GM12878 (cell line): ENCODE measurements around the gene MED25. TPM values are rescaled to one million over a fixed set of nuclear protein-coding genes. Genes with fewer than 3 reads are reported as not detected.

Source experiments
- ATAC-seq: fragments of 200-7000 bp; cut with Tn5 transposase; 3 replicates; pipeline ENCODE4 v1.9.1; 2020; ENCODE audit warnings: mild to moderate bottlenecking, moderate library complexity
- BruUV-seq: library from RNA; stranded (reverse); fragments of 400-500 nt; replicated peaks from 2 replicates; lab custom pipeline; 2021; lab: Mats Ljungman, UMichigan
- CTCF ChIA-PET: fragments of 300-600 bp; sonication (Branson Sonifier 250); formaldehyde crosslinking; extraction: SDS; loops from one replicate; lab custom pipeline; 2021; ENCODE audit warnings: inconsistent platforms; lab: Yijun Ruan, JAX
- POLR2A ChIA-PET: fragments of 350-600 bp; formaldehyde crosslinking; extraction: SDS; loops from one replicate; lab custom pipeline; 2021; ENCODE audit warnings: inconsistent platforms; lab: Charles Lee
- RAD21 ChIA-PET: fragments of 300-600 bp; sonication (Branson Sonifier 250); formaldehyde crosslinking; loops from one replicate; lab custom pipeline; 2023; ENCODE audit warnings: antibody characterized with exemption; ENCODE audit not compliant: unreplicated experiment; lab: Charles Lee
- SMC1A ChIA-PET: fragments of 300-600 bp; sonication (Branson Sonifier 250); formaldehyde crosslinking; loops from one replicate; lab custom pipeline; 2023; ENCODE audit not compliant: unreplicated experiment, uncharacterized antibody; lab: Charles Lee
- DNase-seq: peaks from one replicate; pipeline ENCODE4 v3.0.0-alpha.2; 2011; ENCODE audit warnings: low read depth, low spot score
- FAIRE-seq: peaks from 3 replicates; lab custom pipeline; 2011; peaks lifted over from hg19 to GRCh38; lab: Jason Lieb, UNC
- H2AFZ ChIP-seq: 2 replicates; pipeline ENCODE4 v1.6.0; 2011; ENCODE audit warnings: low read depth, low read length, control low read depth; ENCODE audit not compliant: control insufficient read depth
- H3K27ac ChIP-seq: 2 replicates; pipeline ENCODE4 v1.5.1; 2011; ENCODE audit warnings: control low read depth; ENCODE audit not compliant: control insufficient read depth, insufficient read depth
- H3K27me3 ChIP-seq, 2 experiments: replicated peaks in 1 of 2; 2 replicates each; pipeline versions ENCODE4 v1.6.0 to v1.6.1; 2011; ENCODE audit warnings: low read length in 1 of 2; ENCODE audit not compliant: control insufficient read depth in 2 of 2, insufficient read depth in 2 of 2
- H3K36me3 ChIP-seq, 2 experiments: 2 replicates each; pipeline ENCODE4 v1.5.1; 2011; ENCODE audit warnings: low read length in 1 of 2; ENCODE audit not compliant: control insufficient read depth in 2 of 2, insufficient read depth in 2 of 2
- H3K4me1 ChIP-seq: 2 replicates; pipeline ENCODE4 v1.6.1; 2011; ENCODE audit warnings: mild to moderate bottlenecking, low read length, moderate library complexity, mixed read lengths; ENCODE audit not compliant: control insufficient read depth, insufficient read depth
- H3K4me2 ChIP-seq: 2 replicates; pipeline ENCODE4 v1.6.0; 2011; ENCODE audit warnings: control low read depth; ENCODE audit not compliant: control insufficient read depth, insufficient read depth
- H3K4me3 ChIP-seq: fragments of 200-600 bp; sonication (generic); 2 replicates; pipeline ENCODE4 v1.5.1; 2016
- H3K79me2 ChIP-seq: 2 replicates; pipeline ENCODE4 v1.6.0; 2011; ENCODE audit warnings: low read length; ENCODE audit not compliant: control insufficient read depth, insufficient read depth
- H3K9ac ChIP-seq: 2 replicates; pipeline ENCODE4 v1.8.0; 2011; ENCODE audit warnings: low read length, control low read depth, mixed read lengths; ENCODE audit not compliant: control insufficient read depth, insufficient read depth
- H3K9me3 ChIP-seq: replicated peaks from 3 replicates; pipeline ENCODE4 v1.5.1; 2011; ENCODE audit warnings: mild to moderate bottlenecking, low read length; ENCODE audit not compliant: control insufficient read depth, insufficient read depth
- H4K20me1 ChIP-seq: 2 replicates; pipeline ENCODE4 v1.6.0; 2011; ENCODE audit not compliant: control insufficient read depth, insufficient read depth
- CBX3 ChIP-seq: fragments of 200-600 bp; sonication (generic); IDR thresholded peaks from 2 replicates; pipeline ENCODE4 v1.6.1; 2016; ENCODE audit warnings: low read depth, borderline replicate concordance
- EGR1 ChIP-seq, 2 experiments: IDR thresholded peaks; 1 replicate in 1 of 2; 2 replicates in 1 of 2; pipeline ENCODE4 v1.6.1; 2011 to 2012; ENCODE audit warnings: low read depth in 2 of 2, low read length in 2 of 2, borderline replicate concordance in 1 of 2, mild to moderate bottlenecking in 1 of 2, moderate library complexity in 1 of 2
- EZH2 ChIP-seq: IDR thresholded peaks from 2 replicates; pipeline ENCODE4 v1.6.1; 2012; ENCODE audit warnings: low read depth, mild to moderate bottlenecking, control low read depth, inconsistent platforms, low read length, borderline replicate concordance; ENCODE audit not compliant: control insufficient read depth
- HDAC2 ChIP-seq: fragments of 200-600 bp; sonication (generic); IDR thresholded peaks from 2 replicates; pipeline ENCODE4 v1.6.1; 2017
- IKZF2 ChIP-seq, 2 experiments: fragments of 450-650 bp; IDR thresholded peaks; 2 replicates each; pipeline ENCODE4 v1.6.1; 2017; ENCODE audit warnings: mild to moderate bottlenecking in 2 of 2, moderate library complexity in 2 of 2
- MTA2 ChIP-seq: fragments of 450-650 bp; IDR thresholded peaks from 2 replicates; pipeline ENCODE4 v1.6.1; 2016; ENCODE audit warnings: low read depth, mild to moderate bottlenecking, moderate library complexity
- NFXL1 ChIP-seq: fragments of 450-650 bp; IDR thresholded peaks from 2 replicates; pipeline ENCODE4 v1.6.1; 2017; ENCODE audit warnings: antibody characterized with exemption, mild to moderate bottlenecking, borderline replicate concordance
- NFYA ChIP-seq: IDR thresholded peaks from 2 replicates; pipeline ENCODE4 v1.6.1; 2011; ENCODE audit warnings: low read depth, mild to moderate bottlenecking, low read length, improper control_type of control experiment, borderline replicate concordance
- NR2C1 ChIP-seq: fragments of 450-650 bp; IDR thresholded peaks from 2 replicates; pipeline ENCODE4 v1.6.1; 2017; ENCODE audit warnings: antibody characterized with exemption, mild to moderate bottlenecking, moderate library complexity
- POLR2A ChIP-seq: IDR thresholded peaks from 2 replicates; pipeline ENCODE4 v1.6.1; 2011; ENCODE audit warnings: low read depth, mild to moderate bottlenecking, low read length
- RAD51 ChIP-seq: fragments of 450-650 bp; IDR thresholded peaks from 2 replicates; pipeline ENCODE4 v1.6.1; 2016; ENCODE audit warnings: moderate library complexity, mild to moderate bottlenecking, inconsistent platforms
- RBBP5 ChIP-seq: fragments of 200-600 bp; sonication (generic); conservative IDR thresholded peaks from 2 replicates; pipeline ENCODE4 v1.6.1; 2016
- RELA ChIP-seq: fragments of 450-650 bp; IDR thresholded peaks from 2 replicates; pipeline ENCODE4 v1.8.0; 2014; ENCODE audit warnings: borderline replicate concordance; ENCODE audit not compliant: partially characterized antibody
- ZNF207 ChIP-seq: fragments of 450-650 bp; IDR thresholded peaks from 2 replicates; pipeline ENCODE4 v1.6.1; 2014; ENCODE audit warnings: antibody characterized with exemption, mild to moderate bottlenecking, borderline replicate concordance
- WGBS: methylation state at CpG from one replicate; pipeline ENCODE4 v1.1.6; 2016; ENCODE audit warnings: low lambda C conversion rate; ENCODE audit not compliant: insufficient replicate concordance, insufficient coverage; ENCODE audit errors: missing lambda C conversion rate; 5-methylcytosine and 5-hydroxymethylcytosine counted together
- in situ Hi-C: fragments of 300-500 bp; cut with MboI; formaldehyde crosslinking; loops from 9 replicates; pipeline ENCODE4 v1.14.3; 2018; ENCODE audit warnings: mixed read lengths
- intact Hi-C: fragments of 100-400 bp; cut with micrococcal nuclease; formaldehyde crosslinking; loops from one replicate; pipeline ENCODE4 v1.14.2; 2022; ENCODE audit not compliant: unreplicated experiment
- polyA plus RNA-seq, 11 experiments: library from polyadenylated mRNA; depleted of rRNA in 4 of 11; unstranded in 6 of 11; stranded (reverse) in 5 of 11; fragments of >200 nt; fragmentation: Nextera tagmentation in 4 of 11; fragmentation: Illumina TruSeq in 1 of 11; extraction: Ambion mirVana in 4 of 11; extraction: Trizol in 1 of 11; gene quantifications; 1 replicate in 1 of 11; 2 replicates in 10 of 11; pipeline versions ENCODE4 v1.2.1 to v1.2.3, GENCODE V29; 2011 to 2016; ENCODE audit warnings: inconsistent platforms in 2 of 11, missing spikeins in 2 of 11, low read depth in 1 of 11
- total RNA-seq, 4 experiments: library from RNA; depleted of rRNA in 3 of 4; stranded (reverse); fragments of >200 nt in 3 of 4; fragmentation: Illumina TruSeq in 1 of 4; extraction: Trizol in 1 of 4; gene quantifications; 2 replicates each; pipeline versions ENCODE4 v1.2.1 to v1.2.3, GENCODE V29; 2013 to 2021
- TF ChIP-seq, protein P1 (sequence below), 3 experiments: IDR thresholded peaks in 2 of 3; conservative IDR thresholded peaks in 1 of 3; 2 replicates each; pipeline ENCODE4 v1.5.1; 2011; ENCODE audit warnings: low read depth in 3 of 3, low read length in 3 of 3, mild to moderate bottlenecking in 3 of 3, control low read depth in 2 of 3, moderate library complexity in 2 of 3, inconsistent platforms in 1 of 3, mixed read lengths in 1 of 3; ENCODE audit not compliant: control insufficient read depth in 2 of 3, insufficient read depth in 1 of 3; ENCODE audit errors: extremely low read depth in 1 of 3
- TF ChIP-seq, protein P2 (sequence below): fragments of 450-650 bp; formaldehyde crosslinking; IDR thresholded peaks from 2 replicates; pipeline ENCODE4 v1.4.0; 2022; ENCODE audit warnings: mild to moderate bottlenecking, moderate library complexity

The MED25 gene
- total and polyA plus RNA-seq, 10 of the 15 experiments (the other 5 are each of a cell fraction or from before 2014, with no cell fraction given), result 3.5 to 53.9 (median 17.1) TPM

DNA sequence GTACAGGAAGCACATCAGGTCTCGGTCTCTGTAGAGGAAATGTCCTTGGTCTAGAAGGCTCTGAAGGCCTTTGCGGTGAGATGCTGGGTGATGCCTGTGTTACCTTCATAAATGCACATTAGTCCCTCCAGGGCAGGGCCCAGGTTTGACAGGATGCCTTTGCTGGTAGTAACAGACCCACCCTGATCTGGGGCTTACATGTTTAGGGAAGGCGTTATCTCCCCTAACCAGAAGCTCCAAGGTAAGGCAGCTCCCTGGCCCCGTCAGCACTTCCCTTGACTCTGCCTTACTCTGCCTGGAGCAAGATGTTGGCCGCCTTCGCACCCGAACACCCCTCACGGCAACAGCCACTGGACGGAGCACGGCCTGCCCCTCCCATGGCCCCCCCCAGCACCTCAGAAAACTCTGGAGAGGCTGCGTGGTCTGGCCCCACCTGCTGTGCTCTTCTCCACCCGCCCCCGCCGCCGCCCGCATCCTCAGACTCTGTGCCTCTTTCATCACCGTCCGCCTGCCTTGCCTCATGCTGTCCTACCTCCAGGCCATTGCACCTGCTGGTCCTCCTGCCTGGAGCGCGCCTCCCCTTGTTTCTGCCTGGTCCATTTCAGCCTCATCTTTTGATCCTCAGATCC lies 42.2 kb upstream of the MED25 start:
- CTCF ChIA-PET, result no interaction called here
- no peak for TF ChIP-seq NFYA
- TF ChIP-seq RAD51, result no peak
- TF ChIP-seq, protein P1, sequence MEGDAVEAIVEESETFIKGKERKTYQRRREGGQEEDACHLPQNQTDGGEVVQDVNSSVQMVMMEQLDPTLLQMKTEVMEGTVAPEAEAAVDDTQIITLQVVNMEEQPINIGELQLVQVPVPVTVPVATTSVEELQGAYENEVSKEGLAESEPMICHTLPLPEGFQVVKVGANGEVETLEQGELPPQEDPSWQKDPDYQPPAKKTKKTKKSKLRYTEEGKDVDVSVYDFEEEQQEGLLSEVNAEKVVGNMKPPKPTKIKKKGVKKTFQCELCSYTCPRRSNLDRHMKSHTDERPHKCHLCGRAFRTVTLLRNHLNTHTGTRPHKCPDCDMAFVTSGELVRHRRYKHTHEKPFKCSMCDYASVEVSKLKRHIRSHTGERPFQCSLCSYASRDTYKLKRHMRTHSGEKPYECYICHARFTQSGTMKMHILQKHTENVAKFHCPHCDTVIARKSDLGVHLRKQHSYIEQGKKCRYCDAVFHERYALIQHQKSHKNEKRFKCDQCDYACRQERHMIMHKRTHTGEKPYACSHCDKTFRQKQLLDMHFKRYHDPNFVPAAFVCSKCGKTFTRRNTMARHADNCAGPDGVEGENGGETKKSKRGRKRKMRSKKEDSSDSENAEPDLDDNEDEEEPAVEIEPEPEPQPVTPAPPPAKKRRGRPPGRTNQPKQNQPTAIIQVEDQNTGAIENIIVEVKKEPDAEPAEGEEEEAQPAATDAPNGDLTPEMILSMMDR (IDR thresholded peaks at IDR 0.05 in 2 of 3, conservative IDR thresholded peaks at IDR 0.05 in 1 of 3; ENCODE audit: control insufficient read depth in 2 of 3, extremely low read depth in 1 of 3, insufficient read depth in 1 of 3, low read depth in 3 of 3, low read length in 3 of 3), result no peak
- no peak for TF ChIP-seq EGR1 (IDR thresholded peaks at IDR 0.05; ENCODE audit: borderline replicate concordance in 1 of 2, low read depth in 2 of 2, low read length in 2 of 2)
- TF ChIP-seq IKZF2 (IDR thresholded peaks at IDR 0.05), result no peak
- TF ChIP-seq CBX3, result no peak
- TF ChIP-seq RBBP5, result no peak
- TF ChIP-seq POLR2A, result no peak
- TF ChIP-seq, protein P2, sequence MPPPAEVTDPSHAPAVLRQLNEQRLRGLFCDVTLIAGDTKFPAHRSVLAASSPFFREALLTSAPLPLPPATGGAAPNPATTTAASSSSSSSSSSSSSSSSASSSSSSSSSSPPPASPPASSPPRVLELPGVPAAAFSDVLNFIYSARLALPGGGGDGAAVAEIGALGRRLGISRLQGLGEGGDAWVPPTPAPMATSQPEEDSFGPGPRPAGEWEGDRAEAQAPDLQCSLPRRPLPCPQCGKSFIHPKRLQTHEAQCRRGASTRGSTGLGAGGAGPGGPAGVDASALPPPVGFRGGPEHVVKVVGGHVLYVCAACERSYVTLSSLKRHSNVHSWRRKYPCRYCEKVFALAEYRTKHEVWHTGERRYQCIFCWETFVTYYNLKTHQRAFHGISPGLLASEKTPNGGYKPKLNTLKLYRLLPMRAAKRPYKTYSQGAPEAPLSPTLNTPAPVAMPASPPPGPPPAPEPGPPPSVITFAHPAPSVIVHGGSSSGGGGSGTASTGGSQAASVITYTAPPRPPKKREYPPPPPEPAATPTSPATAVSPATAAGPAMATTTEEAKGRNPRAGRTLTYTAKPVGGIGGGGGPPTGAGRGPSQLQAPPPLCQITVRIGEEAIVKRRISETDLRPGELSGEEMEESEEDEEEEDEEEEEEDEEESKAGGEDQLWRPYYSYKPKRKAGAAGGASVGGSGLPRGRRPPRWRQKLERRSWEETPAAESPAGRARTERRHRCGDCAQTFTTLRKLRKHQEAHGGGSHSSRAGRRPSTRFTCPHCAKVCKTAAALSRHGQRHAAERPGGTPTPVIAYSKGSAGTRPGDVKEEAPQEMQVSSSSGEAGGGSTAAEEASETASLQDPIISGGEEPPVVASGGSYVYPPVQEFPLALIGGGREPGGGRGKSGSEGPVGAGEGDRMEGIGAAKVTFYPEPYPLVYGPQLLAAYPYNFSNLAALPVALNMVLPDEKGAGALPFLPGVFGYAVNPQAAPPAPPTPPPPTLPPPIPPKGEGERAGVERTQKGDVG (CRISPR knock-in tag), result no peak
- TF ChIP-seq NFXL1, result no peak
- no peak for TF ChIP-seq MTA2
- no peak for TF ChIP-seq HDAC2
- TF ChIP-seq ZNF207, result no peak
- TF ChIP-seq EZH2, result no peak
- TF ChIP-seq NR2C1, result no peak
- no peak for TF ChIP-seq RELA

More for the DNA sequence above, 42.2 kb upstream of the MED25 start:
- H3K36me3 ChIP-seq, result peaks cover 0 to 2% of the 10 kb centered on the region in 2 experiments; a peak in 2 of 4 replicates
- H4K20me1 ChIP-seq, result no peaks in the 10 kb centered on the region
- POLR2A ChIA-PET, result no interaction called here
- no TSS peak for BruUV-seq
- no peak for DNase-seq
- no peak overlapping the region for H3K4me2 ChIP-seq
- H3K4me3 ChIP-seq, result no peak overlapping the region
- FAIRE-seq, result no peak
- intact Hi-C loops, result no loop called here
- H3K9ac ChIP-seq, result no peak overlapping the region
- 96% methylated on average over 20 of the region's 20 CpGs for WGBS
- no peak overlapping the region for H2AFZ ChIP-seq
- no peak for ATAC-seq
- RAD21 ChIA-PET, result no interaction called here
- H3K27me3 ChIP-seq, result no peaks in the 10 kb centered on the region
- SMC1A ChIA-PET, result no interaction called here
- no peaks in the 10 kb centered on the region for H3K9me3 ChIP-seq
- in situ Hi-C loops, result no loop called here
- peaks cover 11% of the 10 kb centered on the region for H3K4me1 ChIP-seq
- H3K27ac ChIP-seq, result no peak overlapping the region
- no peaks in the 10 kb centered on the region; the same call in 1 of the 2 replicates for H3K79me2 ChIP-seq
